Measurements from ENCODE around the gene UBAP2.

DNA sequence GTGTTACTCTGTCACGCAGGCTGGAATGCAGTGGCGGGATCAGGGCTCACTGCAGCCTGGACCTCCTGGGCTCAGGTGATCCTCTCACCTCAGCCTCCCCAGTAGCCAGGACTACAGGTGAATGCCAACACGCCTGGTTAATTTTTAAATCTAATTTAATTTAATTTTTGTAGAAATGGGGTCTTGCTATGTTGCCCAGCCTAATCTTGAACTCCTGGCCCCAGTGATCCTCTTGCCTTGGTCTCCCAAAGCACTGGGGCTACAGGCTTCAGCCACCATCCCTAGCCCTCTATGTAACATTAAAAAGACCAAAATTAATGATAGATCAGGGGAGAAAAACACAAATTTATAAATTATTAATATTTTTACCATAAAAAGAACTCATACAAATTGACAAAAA lies 11.3 kb upstream of the UBAP2 start:
- TF ChIP-seq EZH2 (IDR thresholded peaks at IDR 0.05) (no peak), POLR2AphosphoS5 (IDR thresholded peaks at IDR 0.05; ENCODE audit: borderline replicate concordance, low read depth, low read length) (no peak), FOXP2 (optimal IDR thresholded peaks at IDR 0.05; ENCODE audit: control extremely low read depth, extremely low read length, insufficient read depth) (no peak)
